Peyer's patch (tissue), 4 donors: ENCODE results near the gene LYPD8.

Source experiments
- POLR2A ChIP-seq, 2 donors: fragments of 450-650 bp; IDR thresholded peaks; one replicate each; pipeline ENCODE4 v1.5.1; 2017; ENCODE audit warnings: antibody characterized with exemption in 2 of 2, mild to moderate bottlenecking in 2 of 2, moderate library complexity in 2 of 2
- TF ChIP-seq, protein P1 (sequence below), 6 experiments: fragments of 450-650 bp in 4 of 6; fragments of 200-600 bp in 2 of 6; sonication (generic) in 1 of 6; IDR thresholded peaks; one replicate each; pipeline ENCODE4 v1.5.1; 2017 to 2019; ENCODE audit warnings: antibody characterized with exemption in 6 of 6, mild to moderate bottlenecking in 3 of 6, moderate library complexity in 1 of 6

DNA sequence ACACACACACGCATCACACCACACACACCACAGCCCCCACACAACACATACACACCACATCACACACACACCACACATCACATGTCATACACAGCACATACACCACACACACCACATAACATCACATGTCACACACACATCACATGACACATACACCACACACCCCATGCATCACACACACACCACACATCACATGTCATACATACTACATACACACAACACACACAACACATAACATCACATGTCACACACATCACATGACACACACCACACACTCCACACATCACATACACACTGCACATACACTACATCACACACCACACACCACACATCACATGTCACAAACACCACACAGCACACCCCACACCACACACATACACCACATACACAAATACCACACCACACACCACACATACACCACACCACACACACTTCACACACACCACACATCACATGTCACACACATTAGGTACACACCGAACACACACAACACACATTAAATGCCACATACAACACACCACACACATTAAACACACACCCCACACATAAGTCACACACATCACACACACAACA is 1.8 kb downstream of the LYPD8 start:
- TF ChIP-seq, protein P1, sequence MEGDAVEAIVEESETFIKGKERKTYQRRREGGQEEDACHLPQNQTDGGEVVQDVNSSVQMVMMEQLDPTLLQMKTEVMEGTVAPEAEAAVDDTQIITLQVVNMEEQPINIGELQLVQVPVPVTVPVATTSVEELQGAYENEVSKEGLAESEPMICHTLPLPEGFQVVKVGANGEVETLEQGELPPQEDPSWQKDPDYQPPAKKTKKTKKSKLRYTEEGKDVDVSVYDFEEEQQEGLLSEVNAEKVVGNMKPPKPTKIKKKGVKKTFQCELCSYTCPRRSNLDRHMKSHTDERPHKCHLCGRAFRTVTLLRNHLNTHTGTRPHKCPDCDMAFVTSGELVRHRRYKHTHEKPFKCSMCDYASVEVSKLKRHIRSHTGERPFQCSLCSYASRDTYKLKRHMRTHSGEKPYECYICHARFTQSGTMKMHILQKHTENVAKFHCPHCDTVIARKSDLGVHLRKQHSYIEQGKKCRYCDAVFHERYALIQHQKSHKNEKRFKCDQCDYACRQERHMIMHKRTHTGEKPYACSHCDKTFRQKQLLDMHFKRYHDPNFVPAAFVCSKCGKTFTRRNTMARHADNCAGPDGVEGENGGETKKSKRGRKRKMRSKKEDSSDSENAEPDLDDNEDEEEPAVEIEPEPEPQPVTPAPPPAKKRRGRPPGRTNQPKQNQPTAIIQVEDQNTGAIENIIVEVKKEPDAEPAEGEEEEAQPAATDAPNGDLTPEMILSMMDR (IDR thresholded peaks at IDR 0.05): no peak
- TF ChIP-seq POLR2A (IDR thresholded peaks at IDR 0.05): no peak
